Endometrium (tissue), 2 donors: Measurements from ENCODE around the gene MAEL.

Experiments
- FAIRE-seq: peaks from 2 replicates; lab custom pipeline; 2012; peaks lifted over from hg19 to GRCh38; lab: Jason Lieb, UNC
- donor health status: control.
- donor health status: control.

MAEL gene

DNA sequence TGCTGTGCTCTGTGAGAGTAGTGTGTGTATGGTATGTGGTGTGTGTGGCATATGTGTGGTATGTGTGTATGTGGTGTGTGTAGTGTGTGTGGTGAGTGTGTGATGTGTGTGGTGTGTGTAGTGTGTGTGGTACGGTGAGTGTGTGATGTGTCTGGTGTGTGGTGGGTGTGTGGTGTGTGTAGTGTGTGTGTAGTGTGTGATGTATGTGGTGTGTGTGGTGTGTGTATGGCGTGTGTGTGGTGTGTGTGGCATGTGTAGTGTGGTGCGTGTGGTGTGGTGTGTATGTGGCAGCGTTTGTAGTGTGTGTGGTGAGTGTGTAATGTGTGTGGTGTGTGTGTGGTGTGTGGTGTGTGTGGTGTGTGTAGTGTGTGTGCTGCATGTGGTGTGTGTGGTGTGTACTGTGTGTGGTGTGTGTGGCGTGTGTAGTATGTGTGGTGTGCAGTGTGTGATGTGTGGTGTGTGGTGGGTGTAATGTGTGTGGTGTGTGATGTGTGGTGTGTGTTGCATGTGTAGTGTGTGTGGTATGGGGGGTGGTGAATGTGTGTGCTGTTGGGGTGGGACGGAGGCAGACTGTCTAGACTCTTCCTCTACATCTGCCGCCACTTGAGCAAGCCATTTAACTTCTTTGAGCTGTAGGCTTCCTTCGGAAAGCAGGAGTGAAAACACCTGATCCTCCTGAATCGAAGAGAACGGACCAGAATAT is 67.6 kb downstream of the MAEL start:
- no peak for FAIRE-seq

DNA sequence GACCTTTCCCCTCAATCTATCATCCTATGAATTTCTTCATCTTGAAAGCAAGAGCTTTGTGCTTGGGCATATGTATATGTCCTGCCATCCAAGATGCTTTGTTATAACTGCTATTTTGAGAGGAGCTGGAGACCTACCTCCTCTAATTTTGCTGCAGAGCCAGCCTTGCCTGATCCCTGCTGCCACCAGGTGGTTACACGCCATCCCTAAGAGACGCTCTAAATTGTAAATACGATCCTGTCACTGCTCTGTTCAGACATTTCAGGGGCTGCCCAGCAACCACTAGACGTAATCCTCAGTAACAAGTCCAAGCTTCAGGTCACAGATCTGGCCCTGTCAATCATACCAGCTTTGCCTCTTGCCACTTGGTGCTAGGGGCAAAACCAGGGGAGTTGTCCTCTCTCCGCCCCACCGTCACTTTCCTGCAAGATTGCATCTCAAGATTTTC is 68.2 kb downstream of the MAEL start:
- no peak for FAIRE-seq

DNA sequence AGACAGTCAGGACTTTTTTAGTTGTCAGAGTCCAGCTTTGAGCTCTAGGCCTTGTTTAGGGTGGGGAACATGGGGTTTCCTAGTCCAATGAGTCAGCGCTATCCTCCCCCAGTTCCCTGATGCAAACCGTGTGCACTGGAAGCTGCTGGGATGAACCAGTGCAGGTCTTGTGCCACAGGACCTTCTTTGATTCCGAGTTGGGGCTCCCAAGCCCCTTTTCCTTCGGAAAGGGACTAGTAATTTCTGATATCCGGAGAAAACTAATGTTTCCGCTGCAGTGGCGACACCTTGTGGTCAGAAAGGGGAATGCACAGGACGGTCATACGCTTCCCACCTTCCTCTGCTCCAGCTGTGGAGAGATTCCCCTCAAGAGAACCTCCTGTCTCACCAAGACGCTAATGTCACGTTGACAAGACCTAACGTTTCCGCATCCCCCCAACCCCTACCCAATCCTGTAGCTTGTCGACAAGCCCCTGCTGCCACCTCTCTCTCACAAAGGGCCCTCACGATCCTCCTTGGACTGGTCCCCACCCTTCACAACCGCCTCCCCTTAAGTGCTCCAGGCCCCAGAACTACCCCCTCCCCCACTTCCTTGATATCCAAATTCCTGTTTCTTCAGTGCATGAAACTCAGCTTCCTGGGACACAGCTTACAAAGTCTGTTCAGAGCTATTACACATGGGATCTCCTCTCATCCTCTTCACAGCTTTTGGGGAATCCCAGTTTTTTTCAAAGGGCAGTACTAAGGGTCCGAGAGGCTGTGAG is 70.1 kb downstream of the MAEL start:
- no peak for FAIRE-seq

DNA sequence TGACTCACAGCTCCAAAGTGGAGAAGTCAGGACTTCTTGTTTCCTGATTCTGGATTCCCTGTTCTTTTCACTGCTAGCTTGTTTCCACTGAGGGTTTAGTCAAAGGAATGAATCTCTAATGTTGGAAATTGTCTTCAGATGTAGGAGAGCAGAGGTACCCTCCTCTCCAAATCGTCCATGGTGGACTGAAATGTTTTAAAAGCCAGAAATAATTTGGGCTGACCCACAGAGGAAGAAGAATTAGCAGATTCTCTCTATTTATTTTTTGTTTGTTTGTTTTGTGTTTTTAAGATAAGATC is 70.7 kb downstream of the MAEL start:
- no peak for FAIRE-seq

- no peak for FAIRE-seq
Observed at GRCh38 chr1:167060141-167061072, 71.3 kb downstream of the MAEL start.

DNA sequence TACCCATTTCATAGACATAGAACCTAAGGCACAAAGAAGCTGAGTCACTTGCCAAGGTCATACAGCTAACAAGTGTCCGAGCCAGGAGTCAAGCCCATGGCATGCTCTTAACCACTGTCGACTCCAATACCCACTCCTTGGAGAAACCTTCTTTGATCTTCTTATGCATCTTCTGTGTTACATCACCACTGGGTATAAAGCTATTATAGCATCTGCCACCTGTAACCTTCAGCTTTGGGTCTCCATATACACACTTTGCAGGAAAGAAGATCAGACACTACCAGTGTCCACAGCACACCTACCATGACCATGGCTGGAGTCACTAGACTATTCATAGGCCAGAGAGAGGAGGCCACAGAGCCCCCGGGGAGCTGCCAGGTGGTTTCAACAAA is 72.0 kb downstream of the MAEL start:
- no peak for FAIRE-seq

- FAIRE-seq, result no peak
Observed at GRCh38 chr1:167064621-167065020, 75.5 kb downstream of the MAEL start.

DNA sequence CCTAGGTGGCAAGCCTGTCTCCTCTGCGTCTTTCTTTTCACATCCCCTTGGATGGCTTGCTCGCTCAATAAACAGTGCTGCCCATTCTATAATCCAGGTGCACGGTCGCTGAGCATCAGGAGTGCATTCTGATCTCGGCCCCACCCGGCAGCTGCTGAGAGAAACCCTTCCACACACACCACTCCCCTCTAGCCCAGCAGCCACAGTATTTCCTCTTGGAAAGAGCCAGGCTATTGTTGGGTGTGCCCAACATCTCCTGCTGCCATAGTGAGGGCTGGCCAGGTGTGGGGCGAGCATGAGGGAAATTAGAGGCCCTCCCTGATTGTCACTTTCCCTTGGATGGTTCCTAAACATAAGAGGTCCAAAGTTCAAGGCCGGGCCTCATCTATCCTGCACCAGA is 76.4 kb downstream of the MAEL start:
- FAIRE-seq, result no peak

DNA sequence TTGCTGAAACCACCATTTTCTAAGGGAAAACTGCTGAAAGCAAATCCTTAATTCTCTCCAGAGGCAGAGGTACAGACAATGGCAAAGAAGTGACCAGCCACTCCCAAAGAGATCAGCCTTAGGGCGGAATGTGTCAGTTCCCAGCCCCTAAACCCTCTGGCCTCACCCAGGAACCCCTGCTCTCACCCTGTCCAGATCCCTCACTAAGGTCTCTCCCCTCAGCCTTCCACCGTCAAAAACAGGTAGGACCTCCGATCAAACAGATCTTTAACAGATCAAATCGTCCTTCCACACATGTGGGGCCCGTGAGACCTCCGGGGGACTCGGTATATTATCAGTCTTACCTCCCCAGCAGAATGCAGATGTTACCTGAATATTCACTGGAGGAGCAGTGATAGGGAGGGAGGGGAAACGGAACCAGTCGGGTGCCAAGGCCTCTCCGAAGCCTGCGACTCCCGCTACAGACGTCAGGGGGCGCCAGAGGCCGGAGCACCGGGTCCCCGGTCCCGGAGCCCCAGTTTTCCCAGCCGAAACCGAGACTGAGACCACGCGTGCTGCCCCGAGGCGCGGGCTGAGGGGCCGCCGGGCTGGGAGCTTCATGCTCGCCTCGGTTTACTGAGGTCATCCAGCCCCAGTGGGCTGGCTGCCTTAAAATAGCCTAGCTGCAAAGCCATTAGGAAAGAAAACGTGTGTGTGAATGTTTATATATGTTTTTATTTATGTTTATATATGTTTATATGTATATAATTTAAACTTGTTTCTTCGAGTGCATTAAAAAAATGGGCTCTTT is 77.4 kb downstream of the MAEL start:
- FAIRE-seq, result no peak

DNA sequence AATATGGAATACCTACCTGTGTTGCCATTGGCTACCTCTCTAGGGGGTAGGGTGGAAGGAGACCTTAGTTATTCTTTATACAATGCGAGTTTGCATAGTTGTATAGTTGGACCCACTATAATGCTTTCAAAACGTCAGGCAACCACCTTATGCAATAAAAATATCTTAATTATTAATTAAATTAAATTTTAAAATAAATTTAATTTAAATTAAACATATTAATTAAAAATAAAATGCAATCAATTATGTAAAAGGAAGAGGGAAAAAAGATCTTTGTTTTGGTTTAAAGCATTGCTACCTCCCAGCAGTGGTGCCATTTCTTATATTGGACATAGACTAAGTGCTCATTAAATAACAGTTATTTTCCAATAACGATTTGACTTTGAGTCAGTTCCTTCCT is 78.8 kb downstream of the MAEL start:
- FAIRE-seq, result no peak

- no peak for FAIRE-seq
Observed at GRCh38 chr1:167068761-167069160, 79.7 kb downstream of the MAEL start.

DNA sequence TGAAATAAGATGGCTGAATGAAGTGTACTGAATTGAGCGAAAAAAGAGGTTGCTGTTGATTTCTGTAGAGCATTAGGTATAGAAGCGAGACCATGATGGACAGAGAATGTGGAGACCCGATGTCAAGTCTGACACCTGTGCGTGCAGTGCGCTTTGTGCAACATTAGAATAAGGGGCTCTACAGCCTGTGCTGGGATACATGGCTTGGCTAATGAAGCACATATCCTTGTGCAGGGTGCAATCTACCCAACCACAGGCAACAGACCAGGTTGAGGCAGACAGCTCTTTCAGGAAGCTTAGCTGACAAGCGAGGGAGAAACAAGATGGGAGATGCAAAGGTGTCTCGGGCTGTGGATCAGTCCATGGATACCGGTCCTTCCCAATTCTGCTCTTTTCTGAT is 82.2 kb downstream of the MAEL start:
- no peak for FAIRE-seq
